MCF 10A (cell line): ENCODE results near the gene WDR82. TPM values are rescaled to one million over a fixed set of nuclear protein-coding genes. Genes with fewer than 3 reads are reported as not detected.

Source experiments
- Bru-seq: library from RNA; stranded (reverse); fragments of 400-500 nt; gene quantifications from one replicate; lab custom pipeline; 2021; lab: Mats Ljungman, UMichigan
- BruChase-seq, 2 experiments: library from RNA; stranded (reverse); fragments of 400-500 nt; gene quantifications; one replicate each; lab custom pipeline; 2021; lab: Mats Ljungman, UMichigan
- BruUV-seq: library from RNA; stranded (reverse); fragments of 400-500 nt; replicated peaks from 2 replicates; lab custom pipeline; 2021; lab: Mats Ljungman, UMichigan
- CTCF ChIA-PET: fragments of 300-600 bp; sonication (Branson Sonifier 250); formaldehyde crosslinking; extraction: SDS; loops from one replicate; lab custom pipeline; 2021; ENCODE audit warnings: antibody characterized with exemption, inconsistent platforms; lab: Yijun Ruan, JAX
- POLR2A ChIA-PET: fragments of 300-600, 350-650 bp; sonication (Branson Sonifier 250); formaldehyde crosslinking; extraction: SDS; loops from one replicate; lab custom pipeline; 2020; ENCODE audit warnings: antibody characterized with exemption, inconsistent platforms; lab: Yijun Ruan, JAX
- DNase-seq: peaks from one replicate; pipeline ENCODE4 v3.0.0-alpha.2; 2018; ENCODE audit not compliant: unreplicated experiment
- H3K27ac Mint-ChIP-seq: one replicate; pipeline ENCODE4 v1.8.0; 2022; ENCODE audit warnings: mild to moderate bottlenecking, low read depth, mixed read lengths; ENCODE audit not compliant: unreplicated experiment
- H3K27me3 Mint-ChIP-seq: one replicate; pipeline ENCODE4 v1.8.0; 2022; ENCODE audit warnings: mixed read lengths; ENCODE audit not compliant: insufficient read depth, unreplicated experiment
- H3K36me3 Mint-ChIP-seq: one replicate; pipeline ENCODE4 v1.8.0; 2022; ENCODE audit warnings: mild to moderate bottlenecking, moderate library complexity, mixed read lengths; ENCODE audit not compliant: insufficient read depth, unreplicated experiment
- H3K4me1 Mint-ChIP-seq: one replicate; pipeline ENCODE4 v1.8.0; 2022; ENCODE audit warnings: mixed read lengths; ENCODE audit not compliant: insufficient read depth, unreplicated experiment
- H3K4me3 Mint-ChIP-seq: one replicate; pipeline ENCODE4 v1.8.0; 2022; ENCODE audit warnings: mild to moderate bottlenecking, moderate library complexity, mixed read lengths; ENCODE audit not compliant: unreplicated experiment
- H3K9me3 Mint-ChIP-seq: one replicate; pipeline ENCODE4 v1.8.0; 2022; ENCODE audit warnings: mixed read lengths; ENCODE audit not compliant: unreplicated experiment
- CTCF ChIP-seq: fragments of 200-600 bp; IDR thresholded peaks from one replicate; pipeline ENCODE4 v1.8.0; 2022; ENCODE audit warnings: antibody characterized with exemption, mild to moderate bottlenecking; ENCODE audit not compliant: unreplicated experiment
- intact Hi-C: fragments of 100-400 bp; cut with micrococcal nuclease; formaldehyde crosslinking; loops from 2 replicates; pipeline ENCODE4 v1.14.1; 2022
- long read RNA-seq: library from polyadenylated mRNA; stranded (forward); transcript quantifications from one replicate; pipeline ENCODE4 v2.0.0, GENCODE V29; 2022
- total RNA-seq: library from RNA; stranded (reverse); gene quantifications from 2 replicates; pipeline ENCODE4 v1.2.3, GENCODE V29; 2022

The WDR82 gene
- total RNA-seq (60.7 and 62.5 TPM in 2 replicates), Bru-seq, nascent RNA (percentile 93 among the genes with signal in this experiment), BruChase-seq, experiment 1, labeled RNA remaining after a 6-hour chase (percentile 94 among the genes with signal in this experiment), BruChase-seq, experiment 2, labeled RNA remaining after a 2-hour chase (percentile 97 among the genes with signal in this experiment)
- long read RNA-seq, full-length matches to known transcripts: 6 of 24 reads
- long read RNA-seq, partial matches to known transcripts: 0 of 24 reads
- long read RNA-seq, other reads (novel, unspliced or antisense): 18 of 24 reads

- peak; percentile 90 for DNase-seq
- H3K4me1 Mint-ChIP-seq: peaks cover 26% of the 10 kb centered on the region
- H3K27ac Mint-ChIP-seq: peak within 1 kb of the TSS; percentile 99
- TF ChIP-seq CTCF: peak; percentile 38
- H3K27me3 Mint-ChIP-seq: no peaks in the 10 kb centered on the region
- BruUV-seq: no TSS peak
- POLR2A ChIA-PET: interaction anchor here (0.6 to 6.3 kb wide), 27 partner anchors 9 to 337 kb away, joined by 3 to 120 read pairs (median 5); partner anchors contain the start of genes ABHD14A, ABHD14B, DUSP7 and GLYCTK
- peak within 1 kb of the TSS; percentile 84 for H3K4me3 Mint-ChIP-seq
- intact Hi-C loops: loop anchor here (1.0 to 5.0 kb wide), 3 partner anchors 10 to 59 kb away; no protein-coding TSS in a partner anchor
- CTCF ChIA-PET: interaction anchor here (0.6 to 3.6 kb wide), 10 partner anchors 29 to 115 kb away, joined by 3 to 22 read pairs (median 6); partner anchors contain the start of genes TLR9 and TWF2
- H3K36me3 Mint-ChIP-seq: peaks cover 27% of the 10 kb centered on the region
- no peaks in the 10 kb centered on the region for H3K9me3 Mint-ChIP-seq
These were observed at the start of gene WDR82 for GRCh38 chr3:52278510-52279069. WDR82 (minus strand) TSS chr3:52278649; CDS start chr3:52278361, 288 bp downstream.

- ChIA-PET POLR2A (interaction anchor here (0.7 kb wide), 1 partner anchor 40 kb away, joined by 5 read pairs; the partner anchor contains the start of gene GLYCTK), CTCF (interaction anchor here (0.8 to 4.6 kb wide), 5 partner anchors 10 to 145 kb away, joined by 3 to 29 read pairs (median 5); no protein-coding TSS in a partner anchor)
- TF ChIP-seq CTCF: no peak
- H3K27me3 Mint-ChIP-seq: no peaks in the 10 kb centered on the region
- H3K36me3 Mint-ChIP-seq: no peaks in the 10 kb centered on the region
- intact Hi-C loops: no loop called here
- no peaks in the 10 kb centered on the region for H3K9me3 Mint-ChIP-seq
- no peak overlapping the region for H3K4me3 Mint-ChIP-seq
- no peak overlapping the region for H3K27ac Mint-ChIP-seq
- no peaks in the 10 kb centered on the region for H3K4me1 Mint-ChIP-seq
- no TSS peak for BruUV-seq
- no peak for DNase-seq
These were observed 49.2 kb upstream of the WDR82 start for GRCh38 chr3:52327486-52328290.

GRCh38 chr3:52326976-52327375 is 48.5 kb upstream of the WDR82 start:
- H3K27ac Mint-ChIP-seq: no peak overlapping the region
- intact Hi-C loops: no loop called here
- ChIA-PET POLR2A (interaction anchor here (0.6 kb wide), 1 partner anchor 12 kb away, joined by 3 read pairs; no protein-coding TSS in a partner anchor), CTCF (interaction anchor here (0.8 to 2.3 kb wide), 4 partner anchors 11 to 145 kb away, joined by 3 to 10 read pairs (median 5); no protein-coding TSS in a partner anchor)
- no peak for DNase-seq
- H3K27me3 Mint-ChIP-seq: no peaks in the 10 kb centered on the region
- no peak for TF ChIP-seq CTCF
- H3K4me1 Mint-ChIP-seq: no peaks in the 10 kb centered on the region
- no peaks in the 10 kb centered on the region for H3K36me3 Mint-ChIP-seq
- H3K9me3 Mint-ChIP-seq: no peaks in the 10 kb centered on the region
- no peak overlapping the region for H3K4me3 Mint-ChIP-seq
- no TSS peak for BruUV-seq
